Measurements from ENCODE around the gene SLC35E1.
A peak's percentile ranks its signal among the peaks of the same experiment; 100 is the strongest.
"Not testable (repeated sequence)": the region's sequence is repeated elsewhere in the genome, so short reads cannot be mapped to it uniquely, and the experiment has no call there.

The SLC35E1 gene

DNA sequence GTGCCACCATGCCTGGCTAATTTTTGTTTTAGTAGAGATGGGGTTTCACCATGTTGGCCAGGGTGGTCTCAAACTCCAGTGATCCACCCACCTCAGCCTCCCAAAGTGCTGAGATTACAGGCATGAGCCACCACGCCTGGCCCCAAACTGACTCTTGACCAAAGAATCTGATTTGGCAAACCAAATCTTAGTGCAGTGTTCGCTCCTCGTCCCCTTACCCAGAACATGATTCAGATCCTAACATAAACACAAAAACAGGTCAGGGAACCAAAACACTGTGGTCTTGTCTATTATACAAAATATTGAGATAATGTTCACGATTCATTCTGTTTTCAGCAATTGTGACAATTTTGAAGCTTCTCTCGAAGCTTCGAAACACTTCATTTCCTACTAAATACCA lies 20.3 kb downstream of the SLC35E1 start:
- not testable (repeated sequence) for DNase-seq

DNA sequence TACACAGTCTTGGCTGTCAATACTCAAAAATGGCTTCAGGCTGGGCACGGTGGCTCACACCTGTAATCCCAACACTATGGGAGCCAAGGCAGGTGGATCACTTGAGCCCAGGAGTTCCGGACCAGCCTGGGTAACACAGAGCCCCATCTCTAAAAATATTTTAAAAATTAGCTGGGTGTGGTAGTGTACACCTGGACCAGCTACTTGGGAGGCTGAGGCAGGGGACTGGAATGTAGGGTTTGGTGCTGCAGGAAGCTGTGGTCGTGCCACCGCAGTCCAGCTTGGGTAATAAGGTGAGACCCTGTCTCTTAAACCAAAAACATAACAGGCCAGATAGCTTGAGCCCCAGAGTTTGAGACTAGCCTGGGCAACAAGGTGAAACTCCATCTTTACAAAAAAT lies 23.3 kb downstream of the SLC35E1 start:
- DNase-seq: no peak

DNA sequence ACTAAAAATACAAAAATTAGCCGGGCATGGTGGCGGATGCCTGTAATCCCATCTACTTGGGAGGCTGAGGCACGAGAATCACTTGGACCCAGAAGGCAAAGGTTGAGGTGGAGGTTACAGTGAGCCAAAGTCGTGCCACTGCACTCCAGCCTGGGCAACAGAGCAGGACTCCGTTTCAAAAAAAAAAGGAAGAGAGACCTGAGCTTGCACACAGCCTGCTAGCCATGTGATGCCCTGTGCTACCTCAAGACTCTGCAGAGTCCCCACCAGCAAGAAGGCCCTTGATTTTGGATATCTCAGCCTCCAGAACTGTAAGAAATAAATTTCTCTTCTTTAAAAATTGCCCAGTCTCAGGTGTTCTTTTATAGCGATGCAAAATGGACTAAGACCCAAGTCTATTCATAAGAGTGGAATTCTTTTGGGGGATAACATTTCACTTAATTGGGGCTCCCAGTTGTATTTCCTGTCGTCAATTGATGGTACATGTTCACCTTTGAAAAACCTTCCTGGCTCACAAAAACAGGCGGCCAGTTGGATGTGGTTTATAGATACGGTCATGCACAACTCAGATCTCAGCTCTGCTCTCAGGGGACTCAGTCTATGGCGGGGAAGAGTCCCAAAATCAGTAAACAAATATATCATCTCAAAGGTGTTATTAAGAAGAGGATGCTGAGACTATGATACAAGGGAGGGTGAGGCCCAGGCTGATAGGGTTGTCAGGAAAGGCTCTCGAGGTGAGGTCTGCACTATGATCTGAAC lies 27.6 kb downstream of the SLC35E1 start:
- no peak for DNase-seq

DNA sequence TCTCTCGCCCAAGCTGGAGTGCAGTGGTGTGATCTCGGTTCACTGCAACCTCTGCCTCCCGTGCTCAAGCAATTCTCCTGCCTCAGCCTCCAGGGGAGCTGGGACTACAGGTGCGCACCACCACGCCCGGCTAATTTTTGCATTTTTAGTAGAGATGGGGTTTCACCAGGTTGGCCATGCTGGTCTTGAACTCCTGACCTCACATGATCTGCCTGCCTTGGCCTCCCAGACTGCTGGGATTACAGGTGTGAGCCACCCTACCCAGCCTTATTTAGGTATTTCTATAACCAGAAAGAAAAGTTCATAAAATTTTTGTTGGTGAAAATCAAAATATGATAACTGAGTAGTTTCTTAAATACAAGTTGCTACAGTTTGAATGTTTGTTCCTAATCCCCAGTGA lies 28.5 kb downstream of the SLC35E1 start:
- DNase-seq: not testable (repeated sequence)

DNA sequence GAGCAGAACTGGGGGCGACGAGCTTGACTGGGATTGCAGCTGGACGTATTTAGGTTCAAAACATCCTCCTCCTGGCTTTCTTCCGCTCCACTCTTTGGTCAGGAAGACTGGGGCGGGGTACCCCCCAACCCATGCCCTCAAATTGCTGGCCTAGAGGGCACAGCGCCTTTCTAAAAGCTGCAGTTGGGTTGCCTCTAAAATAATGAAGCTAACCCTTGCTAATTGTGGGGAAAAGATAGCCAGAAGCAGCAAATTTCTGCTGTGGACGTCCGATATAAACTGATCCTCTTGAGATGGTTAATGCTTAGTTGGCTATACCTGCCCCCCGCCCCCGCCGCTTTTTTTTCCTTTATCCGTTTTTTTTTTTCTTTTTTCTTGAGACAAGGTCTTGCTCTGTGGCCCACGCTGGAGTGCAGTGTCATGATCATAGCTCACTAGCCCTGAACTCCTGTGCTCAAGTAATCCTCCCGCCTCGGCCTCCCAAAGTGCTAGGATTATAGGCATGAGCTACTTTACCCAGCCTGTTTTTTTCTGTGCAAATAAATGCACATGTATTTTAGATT lies 29.2 kb downstream of the SLC35E1 start:
- peak in 1 of 56 donors; percentile 41 for DNase-seq

DNA sequence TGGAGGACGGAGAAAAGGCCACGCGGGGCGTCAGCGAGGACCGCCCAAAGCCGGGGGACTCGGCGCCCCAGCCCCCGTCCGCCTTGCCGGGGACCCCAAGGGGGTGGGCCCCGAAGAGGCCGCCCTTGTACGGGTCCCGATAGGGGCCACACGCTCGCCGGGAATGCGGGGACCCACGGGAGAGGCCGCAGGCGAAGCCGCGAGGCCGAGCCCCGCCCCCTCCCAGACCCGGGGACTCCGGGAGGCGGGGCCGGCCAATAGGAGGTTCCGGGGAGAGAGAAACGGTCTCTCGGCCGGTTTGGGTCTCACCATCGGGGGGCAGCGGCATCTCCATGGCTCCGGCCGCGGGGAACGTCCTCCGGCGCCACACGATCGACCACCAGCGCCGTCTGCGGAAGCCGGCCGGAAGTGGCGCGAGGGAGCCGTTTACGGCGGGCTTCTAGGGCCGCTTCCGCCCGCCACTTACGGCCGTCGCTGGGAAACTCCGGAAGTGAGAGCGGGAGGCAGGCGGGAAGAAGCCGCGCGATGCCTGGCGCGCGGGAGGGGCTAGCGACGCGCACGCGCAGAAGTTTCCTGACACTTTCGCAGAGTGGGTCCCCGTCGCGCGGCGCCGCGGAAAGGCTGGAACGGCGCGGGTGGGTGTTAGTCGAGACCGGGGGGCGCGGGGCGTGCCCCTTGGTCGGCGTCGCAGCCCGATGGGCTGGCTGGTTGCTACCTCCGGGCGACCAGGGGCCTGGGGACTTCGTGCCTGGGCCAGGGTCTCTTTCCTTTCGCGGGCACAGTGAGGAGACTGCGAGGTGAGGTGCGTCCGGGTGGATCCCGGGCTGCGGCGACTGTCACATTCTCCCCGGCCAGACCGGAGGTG lies 29.9 kb downstream of the SLC35E1 start, which contains the start of gene CHERP:
Gene CHERP (minus strand): TSS at position 393 of the 865 bp plus-strand sequence. CDS start 59 bp downstream, at position 334.
- peak; percentile 50 to 95 (median 85) for DNase-seq

DNA sequence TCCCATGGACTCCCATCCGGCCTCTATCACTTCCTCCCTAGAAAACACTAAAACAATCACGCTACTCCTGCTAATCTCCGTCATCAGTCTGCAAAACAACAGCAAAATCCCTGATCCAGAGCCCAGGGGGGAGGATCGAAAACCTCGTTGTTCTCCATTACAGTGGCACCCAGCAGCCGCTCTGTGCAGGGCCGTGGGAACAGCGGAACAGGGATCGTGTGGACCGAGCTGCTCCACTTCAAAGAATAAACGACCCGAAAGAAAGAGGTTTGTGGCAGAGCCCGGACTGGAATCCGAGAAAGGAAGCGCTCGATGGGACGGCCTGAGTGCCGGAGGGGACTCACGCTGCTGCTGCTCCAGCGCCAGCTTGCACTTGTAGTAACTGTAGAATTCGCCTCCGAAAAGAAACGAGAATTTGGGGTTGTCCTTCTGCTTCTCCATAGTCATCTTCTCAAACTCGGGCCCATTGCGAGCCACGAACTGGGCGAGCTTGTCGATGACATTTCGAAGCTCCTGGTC lies 30.6 kb downstream of the SLC35E1 start:
- DNase-seq: no peak

DNA sequence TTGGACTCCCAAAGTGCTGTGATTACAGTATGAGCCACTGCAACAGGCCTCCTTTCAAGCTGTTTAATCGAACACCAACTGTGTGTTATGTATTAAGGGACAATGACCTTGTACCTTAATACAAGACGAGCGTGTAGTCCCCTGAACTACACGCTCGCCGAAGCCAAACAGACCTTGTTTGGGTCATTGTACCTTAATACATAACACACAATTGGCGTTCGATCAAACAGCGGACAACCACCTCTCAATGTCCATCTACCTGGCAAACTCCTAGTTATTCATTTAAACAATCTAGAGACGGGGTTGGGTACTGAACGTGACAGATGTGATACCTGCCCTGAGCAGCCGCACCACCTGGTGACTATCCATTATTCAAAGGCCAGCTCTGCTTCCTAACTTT lies 31.3 kb downstream of the SLC35E1 start:
- DNase-seq: no peak

DNA sequence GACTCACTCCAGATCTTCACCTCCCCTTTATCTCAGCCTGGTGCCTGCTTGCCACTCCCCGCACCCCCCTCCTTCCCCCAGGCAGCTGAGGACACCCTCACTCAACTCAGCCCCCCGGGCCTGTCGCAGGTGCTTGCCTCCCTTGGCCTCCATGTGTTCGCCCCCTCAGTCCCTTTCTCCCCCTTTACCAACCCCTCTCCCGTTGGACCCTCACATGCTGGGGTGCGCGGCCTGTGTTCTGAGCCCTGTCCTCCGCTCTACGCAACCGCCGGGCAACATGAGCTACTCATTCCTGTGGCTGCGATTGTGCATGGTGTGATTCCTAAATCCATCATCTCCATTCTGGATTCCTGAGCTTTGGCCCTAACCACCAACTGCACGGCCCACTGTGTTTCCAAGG lies 35.1 kb downstream of the SLC35E1 start:
- no peak for DNase-seq

DNA sequence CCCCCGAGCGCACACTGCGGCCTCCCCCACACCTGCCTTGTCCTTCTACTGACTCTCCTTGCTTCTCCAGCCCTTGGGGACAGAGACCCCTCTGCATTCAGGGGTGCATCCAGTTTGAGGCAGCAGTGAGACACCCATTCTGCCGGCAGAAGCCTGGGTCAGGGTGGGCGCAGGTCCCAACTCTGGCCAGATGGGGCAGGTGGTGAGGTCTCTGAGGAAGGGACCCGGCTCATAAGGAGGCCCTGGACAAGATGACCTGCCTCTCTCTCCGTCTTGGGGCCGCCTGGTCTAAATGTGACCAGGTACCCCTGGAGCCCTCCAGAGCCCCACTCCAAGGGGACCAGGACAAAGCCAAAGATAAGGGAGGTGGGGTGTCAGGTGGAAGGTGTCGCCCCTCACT lies 36.1 kb downstream of the SLC35E1 start:
- no peak for DNase-seq

DNA sequence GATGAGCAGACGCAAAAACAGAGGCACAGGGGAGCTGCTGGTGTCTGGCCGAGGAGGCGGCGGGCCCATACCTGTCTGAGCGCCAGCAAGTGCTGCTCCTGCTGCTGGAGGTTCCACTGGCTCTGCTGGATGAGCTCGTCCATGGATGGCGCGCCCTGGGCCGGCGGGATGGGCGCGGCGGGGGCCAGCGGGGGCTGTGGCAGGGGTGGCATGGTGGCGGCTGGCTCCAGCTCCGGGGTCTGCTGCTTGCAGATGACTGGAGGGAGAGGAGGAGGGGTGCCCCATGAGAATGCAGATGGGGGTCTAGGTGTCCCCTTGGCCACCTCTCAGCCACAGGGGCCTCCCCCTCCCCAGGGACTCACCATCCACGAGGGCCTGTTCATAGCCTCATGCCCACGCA lies 36.8 kb downstream of the SLC35E1 start:
- DNase-seq: no peak

DNA sequence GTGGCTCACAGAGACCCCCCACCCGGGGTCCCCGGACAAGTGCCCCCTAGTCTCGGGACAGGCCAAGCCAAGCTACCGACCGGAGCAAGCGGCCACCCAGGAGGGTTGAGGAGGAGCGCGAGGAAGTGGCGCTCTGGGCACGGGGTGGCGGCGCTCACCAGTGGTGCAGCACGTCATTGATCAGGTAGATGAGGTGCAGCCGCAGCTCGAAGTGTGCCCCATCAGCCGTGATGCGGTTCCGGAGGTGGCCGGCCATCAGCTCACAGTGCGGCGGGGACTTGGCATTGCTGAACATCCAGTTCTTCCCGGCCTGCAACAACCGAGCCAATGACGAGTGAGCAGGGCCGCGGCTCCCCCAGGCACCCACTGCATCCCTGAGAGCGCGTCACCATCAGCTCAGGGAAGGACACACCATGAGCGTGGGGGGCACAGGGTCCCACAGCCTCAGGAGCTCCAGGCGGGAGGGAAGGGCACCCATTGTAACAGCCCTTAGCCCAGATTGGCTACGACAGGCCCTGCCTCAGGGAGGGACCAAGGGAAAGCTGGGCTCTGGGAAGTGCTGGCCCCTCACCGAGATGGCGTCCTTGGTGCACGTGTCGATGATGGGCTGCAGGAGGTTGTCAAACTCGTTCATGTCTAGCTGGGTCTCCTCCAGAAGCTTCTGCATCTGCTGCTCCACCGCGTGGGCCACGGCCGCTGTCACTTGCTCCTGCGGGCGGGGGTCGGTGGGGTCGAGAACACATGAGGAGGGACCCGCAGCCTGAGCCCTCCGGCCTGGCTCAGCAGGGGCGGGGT lies 39.6 kb downstream of the SLC35E1 start:
- DNase-seq: no peak

DNA sequence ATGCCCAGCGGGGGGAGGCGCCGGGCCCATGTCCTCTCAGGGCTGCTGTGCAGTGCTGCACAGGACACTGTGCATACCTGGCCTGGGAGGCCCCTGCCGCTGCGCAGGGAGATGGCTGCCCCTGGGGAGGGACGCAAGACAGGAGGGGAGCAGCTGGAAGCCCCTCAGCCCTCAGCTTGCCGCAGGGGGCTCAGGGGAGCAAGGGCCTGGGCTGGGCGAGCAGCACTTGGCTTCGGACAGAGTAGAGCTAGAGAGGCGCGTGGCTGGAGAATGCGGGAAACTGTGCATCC lies 40.9 kb downstream of the SLC35E1 start:
- DNase-seq: no peak

DNA sequence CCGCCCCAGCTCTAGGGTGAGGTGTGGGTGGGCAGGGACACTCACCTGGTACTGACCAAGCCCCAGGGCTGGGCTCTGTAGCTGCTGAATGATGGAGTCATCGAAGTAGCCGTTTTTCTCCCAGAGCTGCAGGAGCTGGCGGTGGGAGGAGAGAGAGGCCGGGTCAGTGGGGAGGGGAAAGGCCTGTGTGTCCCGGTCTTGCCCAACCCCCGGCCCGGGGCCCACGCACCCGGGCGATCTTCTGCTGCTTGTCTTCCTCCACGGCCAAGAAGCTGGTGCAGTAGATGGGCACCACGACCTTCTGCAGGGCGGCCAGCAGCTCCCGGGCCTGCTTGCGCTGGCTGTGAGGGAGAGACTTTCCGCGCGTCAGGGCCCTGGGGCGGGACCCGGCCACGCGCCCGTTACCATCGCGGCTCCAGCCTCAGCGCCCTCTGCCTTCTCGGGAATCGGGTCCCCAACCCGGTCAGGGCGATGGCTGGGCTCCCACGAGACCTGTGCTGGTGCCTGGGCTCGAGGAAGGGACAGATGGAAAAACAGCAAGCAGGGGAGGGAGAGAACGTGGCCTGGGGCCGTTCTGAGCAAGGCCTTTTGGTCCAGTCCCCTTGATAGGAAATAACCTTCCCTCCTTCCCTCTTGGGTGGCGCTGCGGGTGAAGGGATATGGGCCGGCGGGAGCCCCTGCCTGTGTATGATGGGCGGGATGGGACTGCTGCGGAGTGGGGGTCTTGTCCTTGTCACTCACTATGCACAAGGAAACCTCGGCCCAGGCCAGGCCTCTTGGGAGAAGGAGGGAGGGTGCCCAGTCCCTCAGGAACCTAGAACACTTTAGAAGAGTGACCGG lies 41.5 kb downstream of the SLC35E1 start:
- no peak for DNase-seq

DNA sequence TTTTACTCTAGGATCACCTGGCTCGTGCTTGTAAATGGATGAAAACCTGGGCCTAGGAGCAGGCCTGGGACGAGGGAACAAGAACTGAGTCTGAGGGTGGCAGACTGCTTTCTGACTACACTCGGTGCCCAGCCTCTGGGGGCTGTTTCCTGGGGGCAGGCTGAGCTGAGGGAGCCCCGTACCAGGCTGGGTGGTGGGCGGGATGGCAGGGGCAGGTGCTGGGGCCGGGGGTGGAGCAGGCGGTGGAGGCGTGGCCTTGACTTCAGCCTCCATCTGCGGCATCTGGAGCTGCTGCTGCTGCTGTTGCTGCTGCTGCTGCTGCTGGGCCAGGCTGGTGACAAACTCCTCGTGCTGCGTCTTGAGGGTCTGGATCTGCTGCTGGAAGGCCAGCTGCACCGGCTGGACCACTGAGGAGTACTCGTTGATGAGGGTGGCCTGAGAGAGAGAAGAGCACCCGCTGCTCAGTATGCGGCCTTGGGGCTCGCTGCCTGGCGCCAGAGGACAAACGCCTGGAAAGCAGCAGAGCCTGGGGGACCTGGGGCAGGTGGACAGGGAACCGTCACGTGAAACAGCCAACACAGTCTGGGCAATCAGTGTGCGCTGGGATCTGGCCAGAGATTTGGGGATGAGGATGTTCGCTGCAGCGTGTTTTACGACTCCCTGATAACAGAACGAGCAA lies 42.6 kb downstream of the SLC35E1 start:
- no peak for DNase-seq

DNA sequence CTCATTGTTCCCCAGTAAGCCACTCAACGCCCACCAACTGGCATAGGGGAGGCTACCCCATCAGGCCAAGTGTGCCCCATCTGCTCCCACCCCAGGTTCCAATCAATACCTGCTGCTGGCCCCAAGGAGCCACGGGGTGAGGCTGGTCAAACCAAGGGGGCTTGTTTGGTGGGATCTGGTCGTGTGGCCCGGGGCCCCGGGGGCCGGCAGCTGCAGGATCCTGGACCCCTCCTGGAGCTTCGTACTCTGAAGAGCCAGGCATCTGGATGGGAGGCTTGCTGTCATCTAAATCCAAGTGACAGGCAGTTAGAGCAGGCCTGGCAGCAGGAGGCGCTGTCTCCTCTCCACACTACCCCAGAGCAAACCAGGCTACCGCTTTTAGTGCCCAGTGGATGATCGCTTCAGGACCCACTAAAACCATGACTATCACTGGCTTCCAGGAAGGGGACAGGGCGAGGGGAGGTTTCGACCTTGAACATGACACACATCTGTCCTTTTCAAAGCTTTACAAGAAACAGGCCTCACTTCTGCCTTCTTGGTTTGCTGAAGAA lies 44.2 kb downstream of the SLC35E1 start:
- no peak for DNase-seq

DNA sequence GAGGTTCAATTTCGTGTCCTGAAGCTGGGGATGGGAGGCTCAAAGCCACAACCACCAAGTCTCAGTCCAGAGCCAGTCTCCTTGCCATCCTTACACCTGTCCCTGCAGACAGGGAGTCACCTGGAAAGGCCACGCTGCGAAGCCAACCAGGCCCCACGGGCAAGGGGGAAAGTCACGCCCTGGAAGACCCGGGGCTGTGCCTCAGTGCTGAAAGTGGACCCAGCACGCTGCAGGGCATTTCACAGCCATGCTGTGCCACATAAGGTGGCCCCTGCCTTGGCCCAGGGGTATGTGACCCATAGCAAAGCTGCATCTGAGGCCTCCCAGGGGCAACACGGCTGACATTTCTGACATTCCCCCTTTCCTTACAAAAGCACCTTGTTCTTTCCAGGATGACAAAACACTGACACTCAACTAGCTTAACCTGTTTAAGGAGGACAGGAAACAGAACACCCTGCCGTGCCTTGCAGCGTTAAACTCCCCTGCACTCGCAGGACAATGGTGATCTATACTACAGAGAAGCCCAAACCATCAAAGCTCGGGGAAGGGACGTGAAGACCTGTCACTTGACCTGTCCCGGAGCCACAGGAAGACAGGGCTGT lies 44.8 kb downstream of the SLC35E1 start:
- no peak for DNase-seq

DNA sequence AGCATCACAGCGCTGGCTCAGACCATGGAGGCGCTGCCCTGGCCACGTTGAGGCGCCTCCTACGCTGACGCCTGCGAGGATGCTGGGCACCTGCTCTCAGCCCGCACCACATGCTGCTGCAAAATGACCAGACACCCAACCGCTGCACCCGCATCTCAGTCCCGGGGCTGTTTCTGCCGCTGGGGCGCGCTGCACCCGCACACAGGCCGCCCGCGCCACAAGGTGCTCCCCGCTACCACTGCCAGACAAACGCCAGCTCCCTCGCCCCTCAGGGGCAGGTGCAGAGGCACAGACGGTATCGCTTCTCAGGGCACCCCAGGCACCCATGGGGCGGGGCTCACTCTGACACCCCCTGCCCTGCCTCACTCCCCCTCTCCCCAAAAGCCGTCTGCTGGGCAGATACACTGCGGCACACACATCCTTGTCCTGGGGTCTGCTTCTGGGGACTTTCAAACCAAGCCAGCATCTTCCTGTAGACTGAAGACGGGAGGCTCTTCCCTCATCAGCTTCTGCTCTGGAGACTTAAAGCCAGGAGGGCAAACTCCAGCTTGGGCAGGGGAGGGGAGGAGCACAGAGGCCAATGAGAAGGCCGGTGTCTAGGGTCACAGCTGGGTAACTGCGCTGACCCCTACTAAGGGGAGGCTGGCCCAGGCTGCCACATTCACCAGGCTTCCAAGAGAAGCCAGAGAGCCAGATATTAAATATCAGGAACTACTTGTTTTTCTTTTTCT lies 46.3 kb downstream of the SLC35E1 start:
- DNase-seq: no peak
